GM12878 (cell line): ENCODE results near the gene BAHD1. TPM values are rescaled to one million over a fixed set of nuclear protein-coding genes. Genes with fewer than 3 reads are reported as not detected.
A peak's percentile ranks its signal among the peaks of the same experiment; 100 is the strongest.

ENCODE experiments used
- CBFB ChIP-seq: IDR thresholded peaks from 2 replicates; pipeline ENCODE4 v1.6.1; 2016; ENCODE audit warnings: antibody characterized with exemption, low read depth
- HCFC1 ChIP-seq: fragments of 150-350 bp; IDR thresholded peaks from 2 replicates; pipeline ENCODE4 v1.6.1; 2014; ENCODE audit warnings: low read length
- IRF4 ChIP-seq: IDR thresholded peaks from 2 replicates; pipeline ENCODE4 v1.6.1; 2011; ENCODE audit warnings: low read depth, low read length
- LARP7 ChIP-seq: fragments of 450-650 bp; IDR thresholded peaks from 2 replicates; pipeline ENCODE4 v1.6.1; 2017; ENCODE audit warnings: mild to moderate bottlenecking
- MAX ChIP-seq: IDR thresholded peaks from 2 replicates; pipeline ENCODE4 v1.6.1; 2012; ENCODE audit warnings: low read depth, low read length, improper control_type of control experiment
- MTA2 ChIP-seq: fragments of 450-650 bp; IDR thresholded peaks from 2 replicates; pipeline ENCODE4 v1.6.1; 2016; ENCODE audit warnings: low read depth, mild to moderate bottlenecking, moderate library complexity
- NR2F1 ChIP-seq: fragments of 450-650 bp; conservative IDR thresholded peaks from 2 replicates; pipeline ENCODE4 v1.6.1; 2017; ENCODE audit warnings: mild to moderate bottlenecking
- PML ChIP-seq: IDR thresholded peaks from 2 replicates; pipeline ENCODE4 v1.6.1; 2012; ENCODE audit warnings: low read length, inconsistent platforms
- POLR2A ChIP-seq: IDR thresholded peaks from 2 replicates; pipeline ENCODE4 v1.6.1; 2011; ENCODE audit warnings: low read depth, mild to moderate bottlenecking, low read length
- RBBP5 ChIP-seq: fragments of 200-600 bp; sonication (generic); conservative IDR thresholded peaks from 2 replicates; pipeline ENCODE4 v1.6.1; 2016
- RELB ChIP-seq: fragments of 450-650 bp; IDR thresholded peaks from 2 replicates; pipeline ENCODE4 v1.6.1; 2017; ENCODE audit warnings: low read depth, mild to moderate bottlenecking, moderate library complexity
- RUNX3 ChIP-seq: IDR thresholded peaks from 2 replicates; pipeline ENCODE4 v1.6.1; 2012; ENCODE audit warnings: low read length, inconsistent platforms
- ZNF217 ChIP-seq: fragments of 450-650 bp; IDR thresholded peaks from 2 replicates; pipeline ENCODE4 v1.6.1; 2017; ENCODE audit warnings: antibody characterized with exemption, mild to moderate bottlenecking
- polyA plus RNA-seq, 11 experiments: library from polyadenylated mRNA; depleted of rRNA in 4 of 11; unstranded in 6 of 11; stranded (reverse) in 5 of 11; fragments of >200 nt; fragmentation: Nextera tagmentation in 4 of 11; fragmentation: Illumina TruSeq in 1 of 11; extraction: Ambion mirVana in 4 of 11; extraction: Trizol in 1 of 11; gene quantifications; 1 replicate in 1 of 11; 2 replicates in 10 of 11; pipeline versions ENCODE4 v1.2.1 to v1.2.3, GENCODE V29; 2011 to 2016; ENCODE audit warnings: inconsistent platforms in 2 of 11, missing spikeins in 2 of 11, low read depth in 1 of 11
- total RNA-seq, 4 experiments: library from RNA; depleted of rRNA in 3 of 4; stranded (reverse); fragments of >200 nt in 3 of 4; fragmentation: Illumina TruSeq in 1 of 4; extraction: Trizol in 1 of 4; gene quantifications; 2 replicates each; pipeline versions ENCODE4 v1.2.1 to v1.2.3, GENCODE V29; 2013 to 2021
- TF ChIP-seq, protein P1 (sequence below): fragments of 450-650 bp; IDR thresholded peaks from 2 replicates; pipeline ENCODE4 v1.6.1; 2017; ENCODE audit warnings: mild to moderate bottlenecking, moderate library complexity
- TF ChIP-seq, protein P2 (sequence below): fragments of 450-650 bp; IDR thresholded peaks from 2 replicates; pipeline ENCODE4 v1.6.1; 2018; ENCODE audit warnings: mild to moderate bottlenecking, low read depth, moderate library complexity; ENCODE audit not compliant: partially characterized antibody
- TF ChIP-seq, protein P3 (sequence below): fragments of 450-650 bp; IDR thresholded peaks from 2 replicates; pipeline ENCODE4 v1.6.1; 2016; ENCODE audit warnings: mild to moderate bottlenecking, moderate library complexity, borderline replicate concordance

The BAHD1 gene
- total and polyA plus RNA-seq, 10 of the 15 experiments (the other 5 are each of a cell fraction or from before 2014, with no cell fraction given), result 0.21 to 21.8 (median 5.8) TPM

- TF ChIP-seq, protein P1, sequence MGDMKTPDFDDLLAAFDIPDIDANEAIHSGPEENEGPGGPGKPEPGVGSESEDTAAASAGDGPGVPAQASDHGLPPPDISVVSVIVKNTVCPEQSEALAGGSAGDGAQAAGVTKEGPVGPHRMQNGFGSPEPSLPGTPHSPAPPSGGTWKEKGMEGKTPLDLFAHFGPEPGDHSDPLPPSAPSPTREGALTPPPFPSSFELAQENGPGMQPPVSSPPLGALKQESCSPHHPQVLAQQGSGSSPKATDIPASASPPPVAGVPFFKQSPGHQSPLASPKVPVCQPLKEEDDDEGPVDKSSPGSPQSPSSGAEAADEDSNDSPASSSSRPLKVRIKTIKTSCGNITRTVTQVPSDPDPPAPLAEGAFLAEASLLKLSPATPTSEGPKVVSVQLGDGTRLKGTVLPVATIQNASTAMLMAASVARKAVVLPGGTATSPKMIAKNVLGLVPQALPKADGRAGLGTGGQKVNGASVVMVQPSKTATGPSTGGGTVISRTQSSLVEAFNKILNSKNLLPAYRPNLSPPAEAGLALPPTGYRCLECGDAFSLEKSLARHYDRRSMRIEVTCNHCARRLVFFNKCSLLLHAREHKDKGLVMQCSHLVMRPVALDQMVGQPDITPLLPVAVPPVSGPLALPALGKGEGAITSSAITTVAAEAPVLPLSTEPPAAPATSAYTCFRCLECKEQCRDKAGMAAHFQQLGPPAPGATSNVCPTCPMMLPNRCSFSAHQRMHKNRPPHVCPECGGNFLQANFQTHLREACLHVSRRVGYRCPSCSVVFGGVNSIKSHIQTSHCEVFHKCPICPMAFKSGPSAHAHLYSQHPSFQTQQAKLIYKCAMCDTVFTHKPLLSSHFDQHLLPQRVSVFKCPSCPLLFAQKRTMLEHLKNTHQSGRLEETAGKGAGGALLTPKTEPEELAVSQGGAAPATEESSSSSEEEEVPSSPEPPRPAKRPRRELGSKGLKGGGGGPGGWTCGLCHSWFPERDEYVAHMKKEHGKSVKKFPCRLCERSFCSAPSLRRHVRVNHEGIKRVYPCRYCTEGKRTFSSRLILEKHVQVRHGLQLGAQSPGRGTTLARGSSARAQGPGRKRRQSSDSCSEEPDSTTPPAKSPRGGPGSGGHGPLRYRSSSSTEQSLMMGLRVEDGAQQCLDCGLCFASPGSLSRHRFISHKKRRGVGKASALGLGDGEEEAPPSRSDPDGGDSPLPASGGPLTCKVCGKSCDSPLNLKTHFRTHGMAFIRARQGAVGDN, result no peak
- TF ChIP-seq RUNX3, result peak; percentile 89
- no peak for TF ChIP-seq HCFC1
- no peak for TF ChIP-seq MTA2
- no peak for TF ChIP-seq LARP7
- no peak for TF ChIP-seq POLR2A
- no peak for TF ChIP-seq RELB
- 0 out of 2 replicates have a peak, but pooled peaks have one; percentile 13 for TF ChIP-seq NR2F1
- no peak for TF ChIP-seq RBBP5
- TF ChIP-seq MAX, result no peak
- TF ChIP-seq PML, result no peak
- TF ChIP-seq, protein P2, sequence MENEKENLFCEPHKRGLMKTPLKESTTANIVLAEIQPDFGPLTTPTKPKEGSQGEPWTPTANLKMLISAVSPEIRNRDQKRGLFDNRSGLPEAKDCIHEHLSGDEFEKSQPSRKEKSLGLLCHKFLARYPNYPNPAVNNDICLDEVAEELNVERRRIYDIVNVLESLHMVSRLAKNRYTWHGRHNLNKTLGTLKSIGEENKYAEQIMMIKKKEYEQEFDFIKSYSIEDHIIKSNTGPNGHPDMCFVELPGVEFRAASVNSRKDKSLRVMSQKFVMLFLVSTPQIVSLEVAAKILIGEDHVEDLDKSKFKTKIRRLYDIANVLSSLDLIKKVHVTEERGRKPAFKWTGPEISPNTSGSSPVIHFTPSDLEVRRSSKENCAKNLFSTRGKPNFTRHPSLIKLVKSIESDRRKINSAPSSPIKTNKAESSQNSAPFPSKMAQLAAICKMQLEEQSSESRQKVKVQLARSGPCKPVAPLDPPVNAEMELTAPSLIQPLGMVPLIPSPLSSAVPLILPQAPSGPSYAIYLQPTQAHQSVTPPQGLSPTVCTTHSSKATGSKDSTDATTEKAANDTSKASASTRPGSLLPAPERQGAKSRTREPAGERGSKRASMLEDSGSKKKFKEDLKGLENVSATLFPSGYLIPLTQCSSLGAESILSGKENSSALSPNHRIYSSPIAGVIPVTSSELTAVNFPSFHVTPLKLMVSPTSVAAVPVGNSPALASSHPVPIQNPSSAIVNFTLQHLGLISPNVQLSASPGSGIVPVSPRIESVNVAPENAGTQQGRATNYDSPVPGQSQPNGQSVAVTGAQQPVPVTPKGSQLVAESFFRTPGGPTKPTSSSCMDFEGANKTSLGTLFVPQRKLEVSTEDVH, result no peak
- TF ChIP-seq, protein P3, sequence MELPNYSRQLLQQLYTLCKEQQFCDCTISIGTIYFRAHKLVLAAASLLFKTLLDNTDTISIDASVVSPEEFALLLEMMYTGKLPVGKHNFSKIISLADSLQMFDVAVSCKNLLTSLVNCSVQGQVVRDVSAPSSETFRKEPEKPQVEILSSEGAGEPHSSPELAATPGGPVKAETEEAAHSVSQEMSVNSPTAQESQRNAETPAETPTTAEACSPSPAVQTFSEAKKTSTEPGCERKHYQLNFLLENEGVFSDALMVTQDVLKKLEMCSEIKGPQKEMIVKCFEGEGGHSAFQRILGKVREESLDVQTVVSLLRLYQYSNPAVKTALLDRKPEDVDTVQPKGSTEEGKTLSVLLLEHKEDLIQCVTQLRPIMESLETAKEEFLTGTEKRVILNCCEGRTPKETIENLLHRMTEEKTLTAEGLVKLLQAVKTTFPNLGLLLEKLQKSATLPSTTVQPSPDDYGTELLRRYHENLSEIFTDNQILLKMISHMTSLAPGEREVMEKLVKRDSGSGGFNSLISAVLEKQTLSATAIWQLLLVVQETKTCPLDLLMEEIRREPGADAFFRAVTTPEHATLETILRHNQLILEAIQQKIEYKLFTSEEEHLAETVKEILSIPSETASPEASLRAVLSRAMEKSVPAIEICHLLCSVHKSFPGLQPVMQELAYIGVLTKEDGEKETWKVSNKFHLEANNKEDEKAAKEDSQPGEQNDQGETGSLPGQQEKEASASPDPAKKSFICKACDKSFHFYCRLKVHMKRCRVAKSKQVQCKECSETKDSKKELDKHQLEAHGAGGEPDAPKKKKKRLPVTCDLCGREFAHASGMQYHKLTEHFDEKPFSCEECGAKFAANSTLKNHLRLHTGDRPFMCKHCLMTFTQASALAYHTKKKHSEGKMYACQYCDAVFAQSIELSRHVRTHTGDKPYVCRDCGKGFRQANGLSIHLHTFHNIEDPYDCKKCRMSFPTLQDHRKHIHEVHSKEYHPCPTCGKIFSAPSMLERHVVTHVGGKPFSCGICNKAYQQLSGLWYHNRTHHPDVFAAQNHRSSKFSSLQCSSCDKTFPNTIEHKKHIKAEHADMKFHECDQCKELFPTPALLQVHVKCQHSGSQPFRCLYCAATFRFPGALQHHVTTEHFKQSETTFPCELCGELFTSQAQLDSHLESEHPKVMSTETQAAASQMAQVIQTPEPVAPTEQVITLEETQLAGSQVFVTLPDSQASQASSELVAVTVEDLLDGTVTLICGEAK, result no peak
- 0 out of 2 replicates have a peak, but pooled peaks have one; percentile 30 for TF ChIP-seq CBFB
- no peak for TF ChIP-seq ZNF217
- TF ChIP-seq IRF4, result no peak
Measured at GRCh38 chr15:40398413-40398873, 42.3 kb upstream of the BAHD1 start (continued).
